Activated effector memory CD4-positive, alpha-beta T cell treated with anti-CD3 and anti-CD28 coated beads, Interleukin-2, amount 50 U/mL, for 16 hours (primary cell): Measurements from ENCODE around the gene MZB1.
"Not testable (repeated sequence)": the region's sequence is repeated elsewhere in the genome, so short reads cannot be mapped to it uniquely, and the experiment has no call there.

Experiments
- DNase-seq: peaks from one replicate; pipeline ENCODE4 v3.0.0-alpha.2; 2020

The MZB1 gene

GRCh38 chr5:139371482-139372435 is 18.0 kb downstream of the MZB1 start:
- peak; percentile 13 for DNase-seq

GRCh38 chr5:139369181-139369580 is 20.5 kb downstream of the MZB1 start:
- DNase-seq: no peak

- no peak for DNase-seq
These were observed 21.1 kb downstream of the MZB1 start for GRCh38 chr5:139368613-139369012.

- DNase-seq: no peak
These were observed 25.2 kb downstream of the MZB1 start for GRCh38 chr5:139364466-139364865.

- DNase-seq: no peak
These were observed 25.8 kb downstream of the MZB1 start for GRCh38 chr5:139363937-139364336.

- DNase-seq: no peak
These were observed 27.8 kb downstream of the MZB1 start for GRCh38 chr5:139361835-139362429.

GRCh38 chr5:139360384-139360783 is 29.3 kb downstream of the MZB1 start:
- DNase-seq: no peak

GRCh38 chr5:139358064-139358463 is 31.6 kb downstream of the MZB1 start:
- DNase-seq: no peak

GRCh38 chr5:139355900-139356299 is 33.8 kb downstream of the MZB1 start:
- DNase-seq: not testable (repeated sequence)

GRCh38 chr5:139354186-139354585 is 35.5 kb downstream of the MZB1 start:
- no peak for DNase-seq

- not testable (repeated sequence) for DNase-seq
These were observed 41.9 kb downstream of the MZB1 start for GRCh38 chr5:139347863-139348262.

GRCh38 chr5:139345442-139345841 is 44.3 kb downstream of the MZB1 start:
- not testable (repeated sequence) for DNase-seq

- no peak for DNase-seq
These were observed 45.5 kb downstream of the MZB1 start for GRCh38 chr5:139344177-139344576.

GRCh38 chr5:139343476-139343875 is 46.2 kb downstream of the MZB1 start:
- DNase-seq: no peak

GRCh38 chr5:139342423-139342723 is 47.3 kb downstream of the MZB1 start:
- DNase-seq: no peak

- peak; percentile 99 for DNase-seq
These were observed 47.9 kb downstream of the MZB1 start, which contains the start of gene PAIP2 for GRCh38 chr5:139341689-139342422. Gene PAIP2, plus strand, starts transcription at chr5:139341854. Its CDS starts 21,931 bp downstream, at chr5:139363785.

- DNase-seq: no peak
These were observed 48.5 kb downstream of the MZB1 start for GRCh38 chr5:139341187-139341688.

- DNase-seq: no peak
These were observed 49.7 kb downstream of the MZB1 start for GRCh38 chr5:139340051-139340450.
